Keratinocyte (primary cell): Measurements from ENCODE around the gene PER2. TPM values are rescaled to one million over a fixed set of nuclear protein-coding genes. Genes with fewer than 3 reads are reported as not detected.

Experiments used
- DNase-seq: peaks from one replicate; pipeline ENCODE4 v3.0.0-alpha.2; 2011; ENCODE audit warnings: low read depth, missing footprints, low spot score
- FAIRE-seq: peaks from 2 replicates; lab custom pipeline; 2011; peaks lifted over from hg19 to GRCh38; lab: Jason Lieb, UNC
- H2AFZ ChIP-seq: 2 replicates; pipeline ENCODE4 v1.6.0; 2012; ENCODE audit warnings: low read length, control low read depth, inconsistent platforms; ENCODE audit not compliant: control insufficient read depth
- H3K27ac ChIP-seq: 2 replicates; pipeline ENCODE4 v1.5.1; 2011; ENCODE audit warnings: low read length; ENCODE audit not compliant: control insufficient read depth, insufficient read depth
- H3K27me3 ChIP-seq: 3 replicates; pipeline ENCODE4 v1.6.0; 2011; ENCODE audit warnings: low read length; ENCODE audit not compliant: control insufficient read depth, insufficient read depth; ENCODE audit errors: extremely low read depth
- H3K36me3 ChIP-seq, 2 experiments: 2 replicates in 1 of 2; 3 replicates in 1 of 2; pipeline ENCODE4 v1.5.1; 2011; ENCODE audit warnings: low read length in 2 of 2, mild to moderate bottlenecking in 1 of 2; ENCODE audit not compliant: control insufficient read depth in 2 of 2, insufficient read depth in 2 of 2; ENCODE audit errors: extremely low read depth in 1 of 2
- H3K4me1 ChIP-seq: 3 replicates; pipeline ENCODE4 v1.5.1; 2011; ENCODE audit warnings: low read length; ENCODE audit not compliant: control insufficient read depth, insufficient read depth; ENCODE audit errors: extremely low read depth
- H3K4me2 ChIP-seq: 3 replicates; pipeline ENCODE4 v1.6.0; 2011; ENCODE audit warnings: low read depth, low read length; ENCODE audit not compliant: control insufficient read depth, insufficient read depth; ENCODE audit errors: extremely low read depth
- H3K4me3 ChIP-seq, 3 experiments: fragments of 200-600 bp in 1 of 3; sonication (generic) in 1 of 3; 2 replicates in 2 of 3; 3 replicates in 1 of 3; pipeline ENCODE4 v1.5.1; 2011 to 2016; ENCODE audit warnings: low read length in 3 of 3, mild to moderate bottlenecking in 3 of 3, control low read depth in 2 of 3, inconsistent platforms in 1 of 3, low read depth in 1 of 3, mixed read lengths in 1 of 3, mixed run types in 1 of 3, moderate library complexity in 1 of 3; ENCODE audit not compliant: control insufficient read depth in 2 of 3, insufficient read depth in 2 of 3; ENCODE audit errors: extremely low read depth in 1 of 3
- H3K79me2 ChIP-seq: 2 replicates; pipeline ENCODE4 v1.6.0; 2012; ENCODE audit warnings: low read length; ENCODE audit not compliant: control insufficient read depth, insufficient read depth
- H3K9ac ChIP-seq: 3 replicates; pipeline ENCODE4 v1.6.0; 2011; ENCODE audit warnings: low read length; ENCODE audit not compliant: control insufficient read depth, insufficient read depth; ENCODE audit errors: extremely low read depth
- H3K9me1 ChIP-seq: 3 replicates; pipeline ENCODE4 v1.6.0; 2011; ENCODE audit warnings: low read length; ENCODE audit not compliant: control insufficient read depth, insufficient read depth; ENCODE audit errors: extremely low read depth
- H3K9me3 ChIP-seq: 2 replicates; pipeline ENCODE4 v1.5.1; 2012; ENCODE audit warnings: low read depth, low read length; ENCODE audit not compliant: control insufficient read depth
- H4K20me1 ChIP-seq: 3 replicates; pipeline ENCODE4 v1.6.0; 2011; ENCODE audit warnings: low read length; ENCODE audit not compliant: control insufficient read depth, insufficient read depth; ENCODE audit errors: extremely low read depth
- CTCF ChIP-seq, 3 experiments: IDR thresholded peaks in 1 of 3; conservative IDR thresholded peaks in 1 of 3; optimal IDR thresholded peaks in 1 of 3; 2 replicates in 2 of 3; 3 replicates in 1 of 3; pipeline versions ENCODE3 to v1.5.1; 2011; ENCODE audit warnings: low read length in 3 of 3, mild to moderate bottlenecking in 3 of 3, moderate library complexity in 2 of 3, control low read depth in 1 of 3, inconsistent platforms in 1 of 3; ENCODE audit not compliant: insufficient read depth in 2 of 3; ENCODE audit errors: extremely low read depth in 1 of 3
- EZH2 ChIP-seq: IDR thresholded peaks from one replicate; pipeline ENCODE4 v1.6.1; 2012; ENCODE audit warnings: inconsistent platforms, mild to moderate bottlenecking, low read length, moderate library complexity
- dilution Hi-C: fragments of 300-500 bp; cut with MboI; formaldehyde crosslinking; loops from one replicate; pipeline ENCODE4 v1.7.0; 2020; ENCODE audit warnings: low sequenced_read_pairs; ENCODE audit not compliant: extremely low pct_ligation_motif_present
- polyA plus RNA-seq, 5 experiments: library from polyadenylated mRNA; depleted of rRNA in 3 of 5; stranded (reverse) in 3 of 5; stranded (forward) in 1 of 5; unstranded in 1 of 5; fragments of >200 nt; gene quantifications; 1 replicate in 1 of 5; 2 replicates in 3 of 5; 3 replicates in 1 of 5; pipeline versions ENCODE4 v1.2.1 to v1.2.3, GENCODE V29; 2011 to 2012; ENCODE audit warnings: missing spikeins in 2 of 5, low read depth in 1 of 5, low replicate concordance in 1 of 5

PER2 gene
- polyA plus RNA-seq, 1 donor (not counting 4 experiments of a cell fraction or from before 2014, with no cell fraction given), result 1.6 TPM

DNA sequence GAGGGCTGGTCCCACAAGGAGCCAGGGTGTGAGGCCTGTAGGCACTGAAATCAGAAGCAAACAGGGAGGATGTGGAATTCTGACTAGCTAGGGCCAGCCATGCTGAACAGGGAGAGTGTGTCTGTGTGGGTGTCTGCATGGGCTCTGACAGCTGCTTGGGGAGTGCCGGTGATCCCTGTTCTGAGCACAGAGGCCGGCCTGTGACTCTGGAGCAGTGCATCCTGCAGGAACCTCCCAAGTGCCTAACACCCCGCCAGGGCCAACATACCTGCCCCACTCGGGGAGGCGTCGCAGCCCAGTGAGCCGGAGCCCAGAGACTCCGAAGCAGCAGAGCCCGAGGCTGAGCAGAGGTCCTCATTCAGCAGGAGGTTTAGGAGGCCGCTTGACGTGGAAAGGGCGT, 37.1 kb downstream of the PER2 start:
- no peaks in the 10 kb centered on the region for H3K9me1 ChIP-seq
- H3K36me3 ChIP-seq, result peaks cover 8 to 16% of the 10 kb centered on the region in 2 experiments
- H3K27me3 ChIP-seq, result no peaks in the 10 kb centered on the region
- no peak overlapping the region for H3K4me3 ChIP-seq
- FAIRE-seq (no peak), DNase-seq (no peak)
- H3K4me1 ChIP-seq, result no peaks in the 10 kb centered on the region
- H3K9ac ChIP-seq, result no peak overlapping the region
- H3K79me2 ChIP-seq, result no peaks in the 10 kb centered on the region
- TF ChIP-seq EZH2 (no peak), CTCF (optimal IDR thresholded peaks at IDR 0.05 in 1 of 3, IDR thresholded peaks at IDR 0.05 in 1 of 3, conservative IDR thresholded peaks at IDR 0.05 in 1 of 3; ENCODE audit: extremely low read depth in 1 of 3, insufficient read depth in 2 of 3, low read length in 3 of 3) (no peak)
- no peak overlapping the region for H3K4me2 ChIP-seq
- dilution Hi-C loops, result no loop called here
- no peaks in the 10 kb centered on the region for H3K9me3 ChIP-seq
- no peak overlapping the region for H3K27ac ChIP-seq
- H4K20me1 ChIP-seq, result no peaks in the 10 kb centered on the region
- no peak overlapping the region for H2AFZ ChIP-seq

GRCh38 chr2:238250896-238251295, 37.5 kb downstream of the PER2 start:
- no peak for TF ChIP-seq CTCF (optimal IDR thresholded peaks at IDR 0.05 in 1 of 3, IDR thresholded peaks at IDR 0.05 in 1 of 3, conservative IDR thresholded peaks at IDR 0.05 in 1 of 3; ENCODE audit: extremely low read depth in 1 of 3, insufficient read depth in 2 of 3, low read length in 3 of 3)
- no peak for TF ChIP-seq EZH2
- no peak for FAIRE-seq
- Histone ChIP-seq H4K20me1 (no peaks in the 10 kb centered on the region), H3K27ac (no peak overlapping the region), H3K4me1 (no peaks in the 10 kb centered on the region), H2AFZ (no peak overlapping the region), H3K9ac (no peak overlapping the region), H3K9me3 (no peaks in the 10 kb centered on the region), H3K79me2 (no peaks in the 10 kb centered on the region), H3K4me2 (no peak overlapping the region), H3K36me3 (peaks cover 8 to 14% of the 10 kb centered on the region in 2 experiments), H3K4me3 (no peak overlapping the region), H3K9me1 (no peaks in the 10 kb centered on the region), H3K27me3 (no peaks in the 10 kb centered on the region)
- dilution Hi-C loops, result no loop called here
- no peak for DNase-seq
